Spleen (tissue), 7 donors: ENCODE results near the gene AURKAIP1.

Source experiments
- POLR2A ChIP-seq, 3 donors: fragments of 450-650 bp; IDR thresholded peaks; one replicate each; pipeline ENCODE4 v1.5.1; 2017; ENCODE audit warnings: antibody characterized with exemption in 3 of 3, mild to moderate bottlenecking in 1 of 3
- TF ChIP-seq, protein P1 (sequence below), 11 experiments: fragments of 200-600 bp in 7 of 11; fragments of 450-650 bp in 4 of 11; sonication (generic) in 4 of 11; IDR thresholded peaks in 8 of 11; conservative IDR thresholded peaks in 3 of 11; 1 replicate in 7 of 11; 2 replicates in 4 of 11; pipeline versions ENCODE4 v1.4.0 to v1.8.0; 2016 to 2021; ENCODE audit warnings: antibody characterized with exemption in 11 of 11, inconsistent platforms in 4 of 11, mild to moderate bottlenecking in 1 of 11
- donor health status: DM: no; HTN: no; CAD: no; lungs with moderate emphysema.
- donor health status: DM: no; HTN: no; CAD: no.
- donor health status: DM: no; HTN: no; CAD: no.

- no peak for TF ChIP-seq POLR2A (IDR thresholded peaks at IDR 0.05)
- TF ChIP-seq, protein P1, sequence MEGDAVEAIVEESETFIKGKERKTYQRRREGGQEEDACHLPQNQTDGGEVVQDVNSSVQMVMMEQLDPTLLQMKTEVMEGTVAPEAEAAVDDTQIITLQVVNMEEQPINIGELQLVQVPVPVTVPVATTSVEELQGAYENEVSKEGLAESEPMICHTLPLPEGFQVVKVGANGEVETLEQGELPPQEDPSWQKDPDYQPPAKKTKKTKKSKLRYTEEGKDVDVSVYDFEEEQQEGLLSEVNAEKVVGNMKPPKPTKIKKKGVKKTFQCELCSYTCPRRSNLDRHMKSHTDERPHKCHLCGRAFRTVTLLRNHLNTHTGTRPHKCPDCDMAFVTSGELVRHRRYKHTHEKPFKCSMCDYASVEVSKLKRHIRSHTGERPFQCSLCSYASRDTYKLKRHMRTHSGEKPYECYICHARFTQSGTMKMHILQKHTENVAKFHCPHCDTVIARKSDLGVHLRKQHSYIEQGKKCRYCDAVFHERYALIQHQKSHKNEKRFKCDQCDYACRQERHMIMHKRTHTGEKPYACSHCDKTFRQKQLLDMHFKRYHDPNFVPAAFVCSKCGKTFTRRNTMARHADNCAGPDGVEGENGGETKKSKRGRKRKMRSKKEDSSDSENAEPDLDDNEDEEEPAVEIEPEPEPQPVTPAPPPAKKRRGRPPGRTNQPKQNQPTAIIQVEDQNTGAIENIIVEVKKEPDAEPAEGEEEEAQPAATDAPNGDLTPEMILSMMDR (IDR thresholded peaks at IDR 0.05 in 8 of 11, conservative IDR thresholded peaks at IDR 0.05 in 3 of 11) = no peak
These were observed 40.7 kb upstream of the AURKAIP1 start for GRCh38 chr1:1415751-1416150.
